Activated naive CD4-positive, alpha-beta T cell treated with anti-CD3 and anti-CD28 coated beads for 36 hours (primary cell): ENCODE results near the gene ZHX3. TPM values are rescaled to one million over a fixed set of nuclear protein-coding genes. Genes with fewer than 3 reads are reported as not detected.

Experiments used
- CTCF ChIA-PET: fragments of 350-600 bp; sonication (Branson Sonifier 250); formaldehyde crosslinking; loops from one replicate; lab custom pipeline; 2021; ENCODE audit warnings: antibody characterized with exemption; lab: Charles Lee
- DNase-seq: peaks from one replicate; pipeline ENCODE4 v3.0.0-alpha.2; 2020
- H3K27ac Mint-ChIP-seq: one replicate; pipeline ENCODE4 v1.8.0; 2021; ENCODE audit warnings: mild to moderate bottlenecking, mixed read lengths
- H3K27me3 Mint-ChIP-seq: one replicate; pipeline ENCODE4 v1.8.0; 2021; ENCODE audit warnings: low read depth, mixed read lengths
- H3K36me3 Mint-ChIP-seq: one replicate; pipeline ENCODE4 v1.8.0; 2021; ENCODE audit warnings: low read depth, mixed read lengths
- H3K4me1 Mint-ChIP-seq: one replicate; pipeline ENCODE4 v1.8.0; 2021; ENCODE audit warnings: low read depth, mixed read lengths
- H3K4me3 Mint-ChIP-seq: one replicate; pipeline ENCODE4 v1.8.0; 2021; ENCODE audit warnings: mild to moderate bottlenecking, moderate library complexity, mixed read lengths
- H3K9me3 Mint-ChIP-seq: one replicate; pipeline ENCODE4 v1.8.0; 2021; ENCODE audit warnings: mixed read lengths
- intact Hi-C: fragments of 100-400 bp; cut with micrococcal nuclease; formaldehyde crosslinking; loops from one replicate; pipeline ENCODE4 v1.15.1; 2023
- total RNA-seq, 2 experiments: library from RNA; stranded (reverse); gene quantifications; one replicate each; pipeline ENCODE4 v1.2.3, GENCODE V29; 2021

Gene ZHX3
- total RNA-seq: 1 to 10 TPM; 9.4 to 9.9 TPM

- CTCF ChIA-PET: interaction anchor here (1.2 to 1.4 kb wide), 2 partner anchors 22 to 349 kb away, joined by 3 read pairs; no protein-coding TSS in a partner anchor
- no peaks in the 10 kb centered on the region for H3K27me3 Mint-ChIP-seq
Measured at GRCh38 chr20:41317546-41318270, at the start of gene ZHX3. Gene ZHX3 (minus strand): TSS chr20:41317731. CDS start chr20:41204916, 112,815 bp downstream.

GRCh38 chr20:41367393-41367695, 49.8 kb upstream of the ZHX3 start:
- H3K27ac Mint-ChIP-seq: no peak overlapping the region
- peaks cover 29% of the 10 kb centered on the region for H3K27me3 Mint-ChIP-seq
- peaks cover 6% of the 10 kb centered on the region for H3K4me1 Mint-ChIP-seq
- no peak for DNase-seq
- CTCF ChIA-PET: no interaction called here
- H3K4me3 Mint-ChIP-seq: peak overlapping the region; percentile 49
- H3K36me3 Mint-ChIP-seq: no peaks in the 10 kb centered on the region
- intact Hi-C loops: no loop called here
- H3K9me3 Mint-ChIP-seq: peaks cover 5% of the 10 kb centered on the region

More at GRCh38 chr20:41317546-41318270, at the start of gene ZHX3:
- Mint-ChIP-seq H3K27ac (peak within 1 kb of the TSS; percentile 65), H3K4me3 (peak within 1 kb of the TSS; percentile 85), H3K9me3 (no peaks in the 10 kb centered on the region), H3K4me1 (peaks cover 29% of the 10 kb centered on the region), H3K36me3 (no peaks in the 10 kb centered on the region)
- peak; percentile 94 for DNase-seq
- intact Hi-C loops: loop anchor here (1.0 to 5.0 kb wide), 5 partner anchors 12 to 290 kb away; partner anchors contain the start of genes LPIN3 and TOP1

DNA sequence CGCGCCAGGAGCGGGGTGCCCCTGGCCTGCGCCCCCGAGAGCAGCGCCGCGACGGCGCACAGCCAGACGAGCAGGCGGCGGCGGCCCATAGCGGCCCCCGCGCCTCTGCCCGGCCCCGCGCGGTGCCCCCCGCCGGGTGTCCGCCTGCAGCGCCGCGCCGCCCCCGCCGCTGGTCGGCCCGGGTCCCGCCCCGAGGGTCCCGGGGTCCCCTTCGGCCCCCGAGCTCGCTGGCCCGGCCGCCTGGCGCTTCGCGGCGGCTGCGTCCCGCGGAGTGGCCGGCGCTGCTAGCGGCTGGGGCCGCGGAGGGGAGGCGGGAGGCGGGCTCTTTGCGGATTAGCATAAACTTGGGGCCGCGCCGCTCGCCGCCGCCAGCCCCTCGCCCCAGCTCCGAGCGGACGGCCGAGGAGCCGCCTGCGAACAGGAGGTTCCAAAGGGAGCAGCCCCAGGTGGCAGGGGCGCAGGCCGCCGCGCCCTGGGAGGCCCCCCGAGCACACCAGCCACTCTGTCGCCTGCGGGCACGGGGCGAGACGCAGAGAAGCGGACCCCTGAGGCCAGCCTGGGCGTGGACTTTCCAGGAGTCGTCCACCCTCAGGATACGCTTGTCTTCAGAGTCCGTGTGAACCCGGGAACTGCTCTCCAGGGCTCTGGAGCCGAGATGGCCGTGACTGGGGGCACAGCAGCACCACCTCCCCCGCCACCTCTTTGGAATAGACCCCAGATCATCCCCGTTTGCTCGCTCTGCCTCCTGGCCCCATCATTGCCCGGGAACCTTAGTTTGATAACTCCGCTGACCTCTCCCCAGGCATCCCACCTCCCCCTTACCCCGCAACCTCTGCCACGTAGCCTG, 49.2 kb upstream of the ZHX3 start, which contains the start of gene EMILIN3:
Gene EMILIN3, minus strand, starts transcription at position 273 of the 847 bp plus-strand sequence. Its CDS starts 184 bp downstream, at position 89.
- no peak within 1 kb of the TSS for H3K27ac Mint-ChIP-seq
- H3K4me3 Mint-ChIP-seq: peak within 1 kb of the TSS; percentile 49
- no peak for DNase-seq
- intact Hi-C loops: no loop called here
- H3K36me3 Mint-ChIP-seq: no peaks in the 10 kb centered on the region
- peaks cover 6% of the 10 kb centered on the region for H3K4me1 Mint-ChIP-seq
- peaks cover 29% of the 10 kb centered on the region for H3K27me3 Mint-ChIP-seq
- H3K9me3 Mint-ChIP-seq: peaks cover 5% of the 10 kb centered on the region
- CTCF ChIA-PET: no interaction called here

DNA sequence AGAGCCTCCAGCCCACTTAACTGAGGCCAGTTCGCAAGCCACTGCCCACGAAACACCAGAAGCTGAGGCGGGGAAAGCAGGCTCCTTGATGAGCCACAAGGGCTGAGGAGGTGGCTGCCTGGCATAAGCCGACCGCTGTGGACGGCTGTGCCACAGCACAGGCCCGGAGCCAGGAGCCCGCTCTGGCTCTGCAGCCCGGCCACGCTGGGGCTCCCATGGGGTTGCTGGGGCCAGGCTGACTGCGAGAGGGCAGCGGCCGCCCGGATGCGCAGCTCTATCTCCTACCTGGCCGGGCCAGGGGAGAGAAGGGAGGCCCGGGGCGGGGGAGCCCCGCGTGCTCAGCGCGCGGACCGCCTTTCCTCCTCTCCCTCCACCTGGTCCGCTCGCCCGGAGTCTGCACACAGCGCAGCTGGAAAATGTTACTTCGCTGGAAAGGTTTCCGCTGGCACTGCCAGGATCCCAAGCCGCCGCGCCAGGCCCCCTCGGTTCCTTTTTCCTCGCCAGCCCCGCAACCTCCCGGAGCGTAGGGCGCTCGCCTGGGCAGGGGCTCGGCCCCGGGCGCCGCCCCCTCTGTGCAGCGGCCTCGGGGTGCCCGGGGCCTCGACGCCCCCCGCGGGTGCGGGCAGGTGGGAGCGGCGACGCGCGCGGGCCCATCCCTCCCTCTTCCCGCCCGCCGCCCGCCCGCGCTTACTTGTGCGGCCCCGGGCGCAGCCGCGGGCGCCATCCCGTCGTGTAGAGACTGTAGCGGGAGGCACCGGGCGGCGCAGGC, 48.4 kb upstream of the ZHX3 start:
- Mint-ChIP-seq H3K36me3 (no peaks in the 10 kb centered on the region), H3K4me1 (peaks cover 6% of the 10 kb centered on the region), H3K4me3 (no peak overlapping the region), H3K27me3 (peaks cover 29% of the 10 kb centered on the region), H3K9me3 (no peaks in the 10 kb centered on the region), H3K27ac (no peak overlapping the region)
- intact Hi-C loops: no loop called here
- DNase-seq: no peak
- CTCF ChIA-PET: no interaction called here

DNA sequence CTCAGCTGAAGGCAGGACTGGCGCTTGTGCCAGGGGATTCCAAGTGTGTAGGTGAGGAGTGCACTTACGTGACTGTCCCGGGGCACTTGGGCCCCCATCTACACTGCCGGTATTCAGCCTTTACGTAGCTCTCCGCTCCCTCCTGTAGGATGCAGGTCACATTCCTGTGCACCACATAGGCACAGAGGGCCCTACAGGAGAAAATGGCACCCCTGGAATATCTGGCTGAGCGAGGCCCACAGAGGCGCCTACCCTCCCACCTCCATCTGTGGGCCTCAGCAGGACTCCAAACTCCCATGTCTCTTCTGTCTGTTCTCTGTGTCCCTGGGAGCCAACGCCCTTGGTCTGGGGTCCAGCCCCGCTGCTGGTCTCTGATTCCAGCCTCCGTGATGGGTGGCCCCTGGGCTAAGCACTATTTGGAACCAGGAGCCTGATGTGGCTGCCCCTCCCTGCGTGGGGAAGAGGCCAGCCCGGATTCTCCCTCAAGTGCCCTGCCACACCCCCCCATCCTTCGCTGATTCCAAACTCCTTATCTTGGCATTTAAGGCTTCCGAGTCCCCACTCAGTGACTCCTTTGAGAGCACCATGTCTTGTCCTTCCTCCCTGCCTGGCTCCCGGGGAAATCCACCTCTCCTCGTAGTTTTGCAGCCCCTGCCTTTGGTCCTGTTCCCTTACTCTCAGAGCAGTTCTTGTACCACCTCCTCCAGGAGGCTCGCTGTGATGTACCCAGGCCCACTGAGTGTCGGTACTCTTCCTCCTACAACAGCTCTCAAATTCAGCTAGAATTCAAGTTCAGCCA, 47.6 kb upstream of the ZHX3 start:
- Mint-ChIP-seq H3K36me3 (no peaks in the 10 kb centered on the region), H3K4me3 (no peak overlapping the region), H3K4me1 (peaks cover 6% of the 10 kb centered on the region), H3K9me3 (no peaks in the 10 kb centered on the region), H3K27me3 (peaks cover 29% of the 10 kb centered on the region), H3K27ac (no peak overlapping the region)
- CTCF ChIA-PET: no interaction called here
- no peak for DNase-seq
- intact Hi-C loops: no loop called here

- no peaks in the 10 kb centered on the region for H3K9me3 Mint-ChIP-seq
- CTCF ChIA-PET: no interaction called here
- H3K4me3 Mint-ChIP-seq: no peak overlapping the region
- no peak for DNase-seq
- H3K4me1 Mint-ChIP-seq: peaks cover 6% of the 10 kb centered on the region
- peaks cover 26% of the 10 kb centered on the region for H3K27me3 Mint-ChIP-seq
- no peaks in the 10 kb centered on the region for H3K36me3 Mint-ChIP-seq
- no peak overlapping the region for H3K27ac Mint-ChIP-seq
- intact Hi-C loops: no loop called here
Measured at GRCh38 chr20:41364236-41364855, 46.8 kb upstream of the ZHX3 start.

- intact Hi-C loops: no loop called here
- no peak for DNase-seq
- H3K27me3 Mint-ChIP-seq: peaks cover 22% of the 10 kb centered on the region
- H3K4me3 Mint-ChIP-seq: no peak overlapping the region
- no peaks in the 10 kb centered on the region for H3K36me3 Mint-ChIP-seq
- CTCF ChIA-PET: no interaction called here
- peaks cover 6% of the 10 kb centered on the region for H3K4me1 Mint-ChIP-seq
- no peaks in the 10 kb centered on the region for H3K9me3 Mint-ChIP-seq
- H3K27ac Mint-ChIP-seq: no peak overlapping the region
Measured at GRCh38 chr20:41363601-41364000, 46.1 kb upstream of the ZHX3 start.

DNA sequence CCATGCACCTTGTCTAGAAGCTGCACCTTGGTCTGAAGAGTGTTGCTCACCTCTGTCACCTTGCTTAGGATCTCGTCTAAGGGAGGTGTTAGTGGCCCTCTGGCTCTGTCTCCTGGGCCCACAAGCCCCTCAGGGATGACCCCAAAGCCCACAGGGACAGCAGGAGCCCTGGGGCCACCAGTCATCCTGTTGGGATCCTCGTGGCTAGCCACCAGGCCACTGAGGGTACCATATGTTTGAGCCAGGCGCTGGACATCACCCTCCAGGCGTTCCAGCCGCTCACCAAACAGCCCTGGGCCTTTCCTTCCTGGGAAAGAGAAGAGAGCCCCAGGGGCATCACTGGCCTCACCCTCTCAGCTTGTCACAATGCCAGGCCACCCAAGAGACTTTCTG, 45.2 kb upstream of the ZHX3 start:
- CTCF ChIA-PET: interaction anchor here (0.9 kb wide), 1 partner anchor 9 kb away, joined by 4 read pairs; no protein-coding TSS in a partner anchor
- Mint-ChIP-seq H3K27me3 (peaks cover 17% of the 10 kb centered on the region), H3K9me3 (no peaks in the 10 kb centered on the region), H3K4me1 (peaks cover 6% of the 10 kb centered on the region), H3K36me3 (no peaks in the 10 kb centered on the region), H3K4me3 (no peak overlapping the region), H3K27ac (no peak overlapping the region)
- intact Hi-C loops: no loop called here
- no peak for DNase-seq

DNA sequence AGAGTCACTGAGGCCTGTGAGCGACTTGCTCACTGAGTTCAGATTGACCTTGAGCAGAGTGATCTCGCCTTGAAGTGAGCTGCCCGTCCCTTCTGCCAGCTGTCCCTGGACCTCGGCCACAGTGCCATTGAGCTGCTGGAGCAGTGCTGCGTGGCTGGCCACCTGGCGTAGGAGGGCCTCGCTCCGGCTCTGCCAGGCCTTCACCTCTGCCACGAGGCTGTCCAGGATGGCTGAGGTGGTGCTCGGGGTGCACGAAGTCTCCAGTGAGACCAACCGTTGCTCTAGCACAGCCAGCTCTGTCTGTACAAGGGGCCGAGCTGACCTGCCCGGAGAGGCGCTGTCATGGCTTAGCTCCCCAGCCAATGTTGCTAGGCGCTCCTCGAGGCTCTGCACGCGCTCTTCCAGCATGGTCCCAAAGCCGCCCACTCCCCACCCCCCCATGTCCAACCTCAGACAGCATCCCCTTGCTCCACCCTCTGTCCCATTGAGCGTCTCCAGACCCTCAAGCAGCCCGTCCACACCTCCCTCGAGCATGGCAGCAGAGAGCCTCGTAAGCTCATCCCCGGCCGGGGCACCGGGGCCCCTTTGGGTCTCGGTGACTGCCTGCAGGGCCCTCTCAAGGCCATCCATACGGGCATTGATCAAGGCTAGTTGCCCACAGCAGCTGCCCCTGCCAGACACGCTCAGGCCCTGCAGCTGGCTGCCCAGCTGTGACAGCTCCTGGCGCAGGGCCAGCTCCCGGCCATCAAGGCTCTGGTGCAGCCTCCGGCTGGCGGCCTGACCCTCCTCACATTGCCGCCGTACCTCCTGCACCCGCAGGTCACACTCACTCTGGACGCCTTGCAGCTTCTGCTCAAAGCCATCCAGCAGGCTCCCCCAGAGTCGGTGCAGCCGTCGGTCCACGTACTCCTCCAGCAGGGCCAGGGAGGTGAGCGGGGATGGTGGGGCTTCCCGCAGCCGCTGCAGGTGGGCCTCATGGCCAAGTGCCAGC, 44.5 kb upstream of the ZHX3 start:
- no peak for DNase-seq
- H3K4me3 Mint-ChIP-seq: no peak overlapping the region
- intact Hi-C loops: no loop called here
- no peaks in the 10 kb centered on the region for H3K36me3 Mint-ChIP-seq
- H3K27ac Mint-ChIP-seq: no peak overlapping the region
- H3K27me3 Mint-ChIP-seq: peaks cover 11% of the 10 kb centered on the region
- H3K9me3 Mint-ChIP-seq: no peaks in the 10 kb centered on the region
- CTCF ChIA-PET: interaction anchor here (0.9 kb wide), 1 partner anchor 10 kb away, joined by 4 read pairs; no protein-coding TSS in a partner anchor
- H3K4me1 Mint-ChIP-seq: peaks cover 3% of the 10 kb centered on the region

DNA sequence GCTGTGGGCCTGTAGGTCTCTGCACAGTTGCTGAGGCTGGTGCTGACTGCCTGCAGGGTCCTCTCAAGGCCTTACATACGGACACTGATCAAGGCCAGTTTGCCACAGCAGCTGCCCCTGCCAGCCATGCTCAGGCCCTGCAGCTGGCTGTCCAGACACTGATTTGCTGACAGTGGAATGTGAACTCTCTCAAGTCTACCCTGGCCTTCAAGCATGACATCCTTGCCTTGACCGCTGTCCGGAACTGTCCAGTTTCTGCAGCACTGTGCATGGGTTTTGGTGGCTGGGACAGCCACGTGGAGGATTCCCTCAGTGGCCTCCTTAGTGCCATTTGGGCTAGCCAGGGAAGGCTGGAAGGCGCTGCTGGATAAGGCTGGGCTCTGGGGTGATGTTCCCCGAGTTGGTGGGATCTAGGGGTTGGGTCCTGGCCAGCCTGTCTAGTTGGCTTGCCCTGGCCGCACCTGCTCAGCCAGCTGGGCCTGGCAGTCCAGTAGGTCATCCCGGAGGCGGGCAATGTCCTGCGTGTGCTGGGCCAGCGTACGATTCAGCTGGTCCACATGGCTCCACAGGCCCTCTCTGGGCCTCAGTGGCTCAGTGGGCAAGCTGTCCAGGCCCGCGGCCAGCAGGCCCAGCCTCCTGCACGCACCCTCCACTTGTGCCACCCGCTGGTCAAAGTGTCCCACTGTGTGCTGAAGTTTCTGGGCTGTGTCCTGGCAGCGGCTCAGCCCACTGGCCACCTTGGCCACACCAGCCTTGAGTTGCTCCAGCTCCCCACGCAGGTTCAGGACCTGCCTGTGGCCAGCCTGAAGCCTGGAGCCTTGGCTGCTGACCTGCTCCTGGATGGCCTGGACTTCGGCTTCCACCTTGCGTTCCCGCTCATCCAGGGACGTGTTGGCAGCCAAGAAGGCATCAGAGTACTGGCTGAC, 43.6 kb upstream of the ZHX3 start:
- intact Hi-C loops: no loop called here
- Mint-ChIP-seq H3K27ac (no peak overlapping the region), H3K36me3 (no peaks in the 10 kb centered on the region), H3K4me1 (peaks cover 2% of the 10 kb centered on the region), H3K9me3 (no peaks in the 10 kb centered on the region), H3K4me3 (no peak overlapping the region), H3K27me3 (peaks cover 10% of the 10 kb centered on the region)
- CTCF ChIA-PET: no interaction called here
- no peak for DNase-seq
